HG03135 (cell line): ENCODE measurements around the gene PCYT2.

Experiments
- ATAC-seq: cut with Tn5 transposase; IDR thresholded peaks from one replicate; pipeline ENCODE4 v1.9.1; 2021; ENCODE audit warnings: mild to moderate bottlenecking, moderate library complexity; ENCODE audit not compliant: unreplicated experiment

Gene PCYT2

DNA sequence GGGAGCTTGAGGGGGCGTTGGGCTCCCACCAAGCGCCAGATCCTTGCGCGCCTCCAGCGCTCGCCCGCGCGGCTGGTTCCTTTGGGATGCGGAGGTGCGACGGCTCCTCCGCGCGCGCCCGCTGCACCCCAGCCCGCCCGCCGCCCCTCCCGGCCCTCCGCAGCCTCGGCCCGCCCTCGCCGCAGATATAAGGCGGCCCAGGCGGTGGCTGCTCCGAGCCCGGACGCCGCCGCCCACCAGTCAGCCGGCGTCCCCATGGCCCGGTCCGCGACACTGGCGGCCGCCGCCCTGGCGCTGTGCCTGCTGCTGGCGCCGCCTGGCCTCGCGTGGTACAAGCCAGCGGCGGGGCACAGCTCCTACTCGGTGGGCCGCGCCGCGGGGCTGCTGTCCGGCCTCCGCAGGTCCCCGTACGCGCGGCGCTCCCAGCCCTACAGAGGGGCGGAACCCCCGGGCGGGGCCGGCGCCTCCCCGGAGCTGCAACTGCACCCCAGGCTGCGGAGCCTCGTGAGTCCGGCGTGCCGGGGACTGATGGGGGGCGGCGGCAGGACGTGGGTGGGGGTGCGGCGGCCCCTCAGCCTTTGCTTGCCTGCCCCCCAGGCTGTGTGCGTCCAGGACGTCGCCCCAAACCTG lies 9.1 kb downstream of the PCYT2 start, which contains the start of gene NPB:
Gene NPB (plus strand): TSS at position 216 of the 630 bp plus-strand sequence. CDS start 40 bp downstream, at position 256.
- ATAC-seq = no peak

DNA sequence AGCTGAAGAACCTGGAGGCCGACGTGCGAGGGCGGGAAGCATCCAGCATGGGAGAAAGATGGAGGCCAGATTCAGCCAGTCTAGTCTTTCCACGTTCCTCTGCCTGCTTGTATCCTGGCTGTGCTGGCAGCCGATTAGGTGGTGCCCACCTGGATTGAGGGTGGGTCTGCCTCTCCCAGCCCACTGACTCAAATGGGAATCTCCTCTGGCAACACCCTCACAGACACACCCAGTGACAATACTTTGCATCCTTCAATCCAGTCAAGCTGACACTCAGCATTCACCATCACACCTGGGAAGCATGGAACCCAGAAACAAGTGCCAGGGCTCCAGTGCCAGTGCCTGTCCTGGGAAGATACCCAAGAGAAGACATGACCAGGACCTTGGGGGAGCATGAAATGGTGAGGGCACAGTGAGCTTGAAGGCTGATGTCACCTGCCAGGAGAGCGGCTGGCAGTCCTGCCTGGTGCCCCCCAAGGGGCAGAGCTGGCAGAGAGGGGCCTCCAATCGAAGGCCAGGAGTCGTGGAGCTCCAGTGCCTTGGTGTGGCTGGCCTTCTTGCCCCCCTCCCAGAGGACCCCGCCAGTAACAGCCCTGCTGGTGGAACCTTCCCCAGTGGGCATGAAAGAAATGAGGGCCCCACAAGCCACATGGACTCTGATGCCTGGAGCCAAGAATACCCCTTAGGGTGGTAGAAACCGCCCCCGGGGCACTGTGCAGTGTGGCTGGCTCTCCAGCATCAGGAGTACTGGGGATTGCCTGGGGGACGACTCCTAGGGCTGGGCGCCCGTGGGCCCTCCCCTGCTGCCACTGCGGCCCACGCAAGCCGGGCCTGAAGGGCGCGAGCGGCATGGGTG lies 9.8 kb downstream of the PCYT2 start:
- no peak for ATAC-seq

DNA sequence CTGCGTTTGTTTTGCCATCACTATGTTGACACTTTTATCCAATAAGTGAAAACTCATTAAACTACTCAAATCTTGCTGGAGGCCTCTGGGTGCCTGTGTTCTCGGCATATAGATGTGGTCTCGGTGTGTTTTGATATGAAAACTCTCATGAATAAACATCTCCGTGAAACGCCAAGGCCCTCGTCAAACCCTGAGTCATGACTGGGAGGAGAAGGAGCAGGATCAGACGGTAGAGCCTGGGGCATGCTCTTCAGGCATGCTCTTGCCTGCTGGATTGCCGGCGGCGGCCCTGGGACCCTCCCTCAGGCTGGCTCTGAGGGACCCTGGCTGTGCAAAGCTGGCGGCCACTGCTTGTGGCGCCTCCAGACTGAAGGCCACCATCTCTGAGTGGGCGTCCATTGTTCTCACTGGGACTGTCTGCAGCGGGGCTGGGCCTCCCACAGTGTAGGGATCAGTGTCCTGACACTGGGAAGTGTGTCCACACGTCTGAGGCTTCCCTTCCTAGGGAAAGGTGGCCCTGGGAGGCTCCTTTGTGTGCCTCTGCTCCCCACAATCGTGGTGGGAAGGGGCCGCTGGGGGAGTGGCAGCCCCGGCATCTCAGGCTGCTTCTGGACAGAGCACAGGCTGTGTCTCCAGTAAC lies 10.9 kb downstream of the PCYT2 start:
- no peak for ATAC-seq

DNA sequence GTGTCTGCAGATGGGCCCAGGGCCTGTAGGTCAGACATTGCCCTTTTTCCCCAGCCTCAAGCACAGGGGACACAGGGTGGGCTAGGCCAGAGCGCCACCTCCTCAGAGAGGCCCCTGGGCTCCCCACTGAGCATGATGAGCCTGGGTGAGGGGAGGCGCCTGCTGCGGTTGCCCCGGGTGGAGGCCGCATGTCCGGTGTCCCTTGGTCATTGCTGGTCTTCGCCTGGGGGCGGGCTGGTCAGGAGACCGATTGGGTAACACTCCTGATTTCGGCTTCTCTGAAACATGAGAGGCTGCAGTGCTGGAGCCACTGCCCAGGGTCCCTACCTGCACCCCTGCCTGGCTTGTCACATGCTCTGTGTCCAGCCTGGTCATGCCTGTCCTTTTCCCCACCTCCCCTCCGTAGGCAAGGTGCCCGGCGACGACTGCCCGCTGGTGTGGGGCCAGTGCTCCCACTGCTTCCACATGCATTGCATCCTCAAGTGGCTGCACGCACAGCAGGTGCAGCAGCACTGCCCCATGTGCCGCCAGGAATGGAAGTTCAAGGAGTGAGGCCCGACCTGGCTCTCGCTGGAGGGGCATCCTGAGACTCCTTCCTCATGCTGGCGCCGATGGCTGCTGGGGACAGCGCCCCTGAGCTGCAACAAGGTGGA lies 11.6 kb downstream of the PCYT2 start:
- no peak for ATAC-seq

DNA sequence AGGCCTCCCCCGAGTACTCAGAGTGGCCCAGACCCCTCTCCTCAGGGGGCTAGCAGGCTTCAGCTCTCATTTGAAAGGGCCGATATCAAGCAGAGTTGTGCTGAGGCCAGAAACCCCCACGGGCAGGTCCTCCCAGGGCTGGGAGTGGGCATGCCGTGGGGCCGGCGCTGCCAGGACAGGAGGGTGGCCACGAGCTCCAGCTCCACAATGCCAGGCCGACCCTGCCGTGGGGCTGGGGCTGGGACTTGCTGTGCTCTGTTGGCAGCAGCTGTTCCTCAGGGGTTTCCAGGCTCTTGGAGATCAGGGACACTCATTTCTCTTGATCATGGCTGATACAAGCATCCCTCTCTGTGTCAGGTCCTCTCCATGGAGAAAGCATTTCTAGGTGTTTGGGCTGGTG lies 12.3 kb downstream of the PCYT2 start:
- no peak for ATAC-seq

DNA sequence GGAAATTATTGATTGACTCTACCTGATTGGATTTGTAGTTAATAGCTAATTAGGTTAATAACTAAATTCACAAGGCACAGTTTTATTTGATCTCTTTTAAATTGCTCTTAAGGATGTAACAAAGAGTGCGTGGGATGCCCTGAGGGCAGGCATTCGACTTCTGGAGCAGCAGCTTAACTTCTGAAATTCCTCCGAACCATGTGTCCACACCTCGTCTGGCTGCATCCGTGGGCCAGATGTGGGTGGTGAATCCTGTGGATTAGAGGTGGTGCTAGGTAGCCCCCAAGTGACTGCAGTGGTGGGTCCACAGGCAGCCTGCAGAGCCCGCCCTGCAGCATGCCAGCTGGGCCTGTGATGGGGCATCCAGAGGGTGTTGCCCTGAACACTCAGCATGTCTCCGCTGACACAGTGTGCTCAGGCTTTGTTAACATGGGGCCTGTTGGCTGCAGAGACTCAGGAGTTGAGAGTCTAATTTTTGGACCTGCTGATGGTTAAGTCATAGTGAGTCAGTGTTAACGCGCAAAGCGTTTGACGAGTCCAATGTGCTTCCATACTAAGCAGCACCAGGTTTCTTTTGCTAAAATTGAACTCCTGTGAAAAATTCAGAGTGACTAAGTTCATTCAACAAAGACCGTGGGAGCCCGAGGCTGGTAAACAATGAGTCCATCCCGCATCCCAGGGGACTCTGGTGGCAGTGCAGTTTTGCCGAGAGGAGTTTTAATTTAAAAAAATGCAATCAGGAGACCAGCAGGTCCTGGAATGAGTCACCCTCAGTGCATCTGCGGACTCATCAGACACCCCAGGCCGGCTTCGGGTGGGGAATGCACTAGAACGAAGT lies 13.0 kb downstream of the PCYT2 start:
- ATAC-seq = no peak

DNA sequence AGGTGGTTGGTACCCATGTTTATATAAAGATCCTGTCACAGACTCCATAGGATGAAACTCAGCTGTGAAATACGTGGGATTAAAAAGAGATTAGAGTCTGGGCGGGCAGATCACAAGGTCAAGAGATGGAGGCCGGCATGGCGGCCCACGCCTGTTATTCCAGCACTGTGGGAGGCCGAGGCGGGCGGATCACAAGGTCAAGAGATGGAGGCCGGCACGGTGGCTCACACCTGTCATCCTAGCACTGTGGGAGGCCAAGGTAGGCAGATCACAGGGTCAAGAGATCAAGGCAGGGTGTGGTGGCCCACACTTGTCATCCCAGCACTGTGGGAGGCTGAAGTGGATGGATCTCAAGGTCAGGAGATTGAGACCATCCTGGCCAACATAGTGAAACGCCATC lies 15.8 kb downstream of the PCYT2 start:
- ATAC-seq = no peak

DNA sequence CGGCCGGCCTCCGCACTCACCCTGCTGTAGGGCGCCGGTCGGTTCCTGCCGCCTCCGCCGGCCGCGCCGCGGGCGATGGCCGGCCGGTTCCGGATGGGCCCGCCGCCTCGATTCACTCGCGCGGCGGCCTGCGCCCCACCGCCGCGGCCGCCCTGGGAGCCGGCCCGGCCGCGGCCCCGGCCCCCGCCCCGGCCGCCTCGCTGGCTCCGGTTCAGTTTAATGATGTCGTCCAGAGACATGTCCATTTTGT lies 20.0 kb downstream of the PCYT2 start:
- ATAC-seq = no peak

DNA sequence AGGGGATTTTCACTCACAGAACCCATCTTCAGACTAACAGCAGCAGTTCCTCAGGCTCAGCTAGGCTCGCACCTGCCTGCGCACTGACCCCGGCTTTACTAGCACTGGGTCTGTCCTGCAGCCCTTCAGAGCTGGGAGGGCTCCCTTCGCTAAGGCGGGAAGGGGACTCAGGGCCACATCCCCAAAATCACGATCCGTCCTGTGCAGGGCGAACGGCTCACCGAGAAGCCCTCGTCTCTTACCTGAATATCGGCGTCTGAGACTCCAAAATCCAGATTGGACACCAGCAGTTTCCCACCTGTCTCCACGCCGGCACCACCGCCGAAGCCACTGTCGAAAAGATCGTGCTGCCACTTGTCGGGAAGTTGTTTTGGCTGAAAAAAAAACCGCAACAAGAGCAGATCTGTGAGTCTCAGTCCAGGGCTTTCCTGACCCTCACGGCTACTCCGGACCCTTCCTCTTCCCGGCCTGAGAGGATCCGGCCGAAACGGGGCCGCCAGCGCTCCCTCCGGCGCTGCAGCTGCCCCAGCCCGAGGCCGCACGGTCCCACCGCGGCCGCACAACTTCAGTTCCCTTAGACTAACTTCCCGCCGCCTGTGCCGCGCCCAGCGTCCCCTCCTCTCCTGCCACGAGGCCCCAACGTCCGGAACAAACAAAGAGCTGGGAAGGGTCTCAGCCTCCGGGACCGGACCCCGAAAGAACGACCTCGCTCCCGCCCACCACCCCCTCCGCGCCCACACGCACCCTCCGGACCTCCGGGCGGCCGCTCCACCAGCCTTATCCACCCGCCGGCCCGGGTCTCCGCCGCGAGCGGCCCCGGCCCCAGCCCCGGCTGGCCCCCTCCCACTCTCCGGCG lies 20.5 kb downstream of the PCYT2 start:
- ATAC-seq = no peak

DNA sequence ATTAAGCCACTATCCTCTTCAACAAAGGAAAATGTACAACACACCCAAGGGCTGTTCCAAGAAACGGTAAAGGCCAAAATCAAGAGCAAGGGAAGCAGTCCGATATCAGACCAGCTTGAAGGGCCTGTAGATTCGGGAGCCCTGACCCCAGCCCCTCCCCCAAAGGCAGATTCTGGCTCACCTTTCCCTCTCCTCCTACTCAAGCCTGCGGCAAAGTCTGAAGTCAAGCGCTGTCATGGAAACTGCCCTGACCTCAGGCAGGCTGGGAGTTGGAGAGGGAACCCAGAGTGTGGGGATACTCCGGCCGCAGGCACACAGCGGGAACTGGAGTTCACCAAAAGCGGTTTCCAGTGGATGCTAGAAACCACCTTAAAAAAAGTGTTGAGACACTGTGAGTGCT lies 21.6 kb downstream of the PCYT2 start:
- ATAC-seq = no peak

DNA sequence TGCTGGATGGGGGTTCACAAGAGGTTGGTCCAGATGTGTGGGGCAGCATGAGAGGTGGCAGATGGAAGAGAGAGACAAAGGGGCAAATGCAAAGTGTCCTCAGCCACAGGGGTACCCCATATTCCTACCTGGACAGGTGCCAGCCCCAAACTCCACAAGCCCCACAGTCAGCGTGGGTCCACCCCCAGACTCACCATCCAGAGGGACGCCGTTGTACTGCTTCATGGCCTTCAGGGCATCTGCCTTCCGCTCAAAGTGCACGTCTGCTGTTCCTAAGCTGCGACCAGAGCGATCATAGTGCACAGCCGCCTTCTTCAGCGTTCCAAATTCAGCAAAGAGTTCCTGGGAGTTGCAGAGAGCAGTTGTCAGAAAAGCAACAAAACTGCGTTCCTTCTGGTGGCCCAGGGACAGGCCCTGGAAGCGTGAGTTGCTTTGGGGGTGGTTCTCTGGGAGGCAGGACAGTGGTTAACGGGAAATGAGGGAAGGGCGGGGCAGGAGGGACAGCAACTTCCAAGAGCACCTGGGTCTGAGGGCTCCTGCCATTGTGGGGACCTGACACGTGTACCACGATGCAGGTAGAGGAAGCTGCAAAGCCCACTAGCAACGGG lies 22.1 kb downstream of the PCYT2 start:
- ATAC-seq = no peak

DNA sequence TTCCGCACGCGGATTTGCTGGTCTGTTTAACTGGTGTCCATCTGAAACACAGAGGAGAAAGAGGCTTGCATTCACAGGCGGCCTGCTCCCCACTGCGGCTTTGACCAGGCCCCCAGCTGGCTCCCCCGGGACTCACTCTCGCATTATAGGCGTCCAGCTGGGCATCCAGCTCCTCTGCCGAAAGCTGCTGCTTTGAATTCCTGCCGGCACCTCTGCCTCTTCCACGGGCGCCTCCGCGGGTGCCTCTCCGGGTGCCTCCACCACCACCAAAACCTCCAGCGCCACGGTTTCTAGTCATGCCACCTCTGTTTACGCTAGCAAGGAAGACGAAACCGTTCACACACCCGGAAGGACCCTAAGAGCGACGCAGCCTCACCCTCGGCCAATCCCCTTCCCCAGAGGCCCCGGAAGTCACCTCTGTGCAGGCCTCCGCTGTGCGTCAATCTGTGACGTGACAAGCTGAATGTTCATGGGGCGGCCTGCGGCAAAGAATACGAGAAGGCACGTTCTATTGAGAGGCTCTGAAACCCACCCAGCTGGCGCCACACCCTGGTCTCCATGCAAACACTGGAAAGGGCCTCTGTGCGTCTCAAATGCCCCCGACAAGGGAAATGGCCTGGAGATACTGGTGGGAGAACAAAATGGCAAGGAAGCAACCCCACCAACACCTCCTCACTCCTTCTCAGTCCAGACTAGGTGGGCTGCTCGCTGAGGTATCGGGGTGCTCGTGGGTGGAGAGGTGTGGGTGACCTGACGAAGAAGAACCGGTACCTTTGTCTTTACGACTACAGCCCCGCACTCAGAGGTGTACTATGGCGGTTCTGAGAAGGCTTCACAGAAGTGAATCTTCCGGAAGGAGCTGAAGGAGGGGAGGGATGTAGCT lies 22.9 kb downstream of the PCYT2 start:
- ATAC-seq = no peak

DNA sequence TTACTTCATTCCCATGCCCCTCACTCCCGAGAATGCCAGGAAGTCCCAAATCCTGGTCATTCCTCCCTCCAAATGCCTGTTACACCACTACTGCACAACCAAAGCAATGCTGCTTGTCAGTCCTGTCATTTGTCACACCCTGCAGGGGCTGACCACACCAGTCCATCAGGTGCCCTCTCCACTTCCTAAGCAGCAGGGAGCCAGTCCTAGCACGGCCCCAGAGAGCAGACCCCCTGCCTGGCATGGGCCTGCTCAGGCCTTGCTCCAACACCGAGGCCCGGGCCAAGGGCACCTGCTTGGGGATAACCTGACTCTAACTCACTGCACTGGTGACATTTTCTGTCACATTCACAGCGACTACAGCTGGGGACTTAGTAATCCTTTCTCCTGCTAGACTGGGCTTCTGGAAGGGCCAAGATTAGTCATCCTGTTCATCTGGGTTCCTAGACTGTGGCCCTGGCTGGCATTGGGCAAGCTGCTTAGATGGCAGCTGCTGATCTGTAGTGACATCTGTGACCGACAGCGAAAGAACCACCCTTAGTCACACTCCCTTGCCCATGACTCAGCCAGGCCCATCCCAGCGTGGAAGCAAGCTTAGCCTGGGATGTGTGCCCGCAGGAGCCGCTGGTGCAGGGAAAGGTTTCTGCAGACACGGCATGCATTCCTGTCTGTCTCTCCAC lies 25.2 kb downstream of the PCYT2 start:
- no peak for ATAC-seq

DNA sequence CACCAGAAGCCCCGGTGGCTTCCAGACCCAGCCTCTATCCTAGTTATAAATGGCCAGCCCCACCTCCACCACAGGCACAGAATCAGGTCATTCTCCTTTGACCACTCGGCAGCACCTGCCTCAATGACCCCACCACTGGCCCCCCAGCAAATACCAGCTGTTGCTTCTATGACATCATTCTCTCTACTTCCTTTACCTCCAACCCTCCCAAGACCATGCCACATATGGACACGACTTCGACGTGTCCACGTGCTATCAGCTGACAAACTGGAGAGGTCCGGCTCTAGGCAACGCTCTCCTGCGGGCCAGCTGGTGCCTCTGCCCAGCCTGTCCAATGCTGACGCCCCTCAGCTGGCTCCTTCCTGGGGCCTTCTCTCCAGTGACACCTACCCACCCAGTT lies 25.7 kb downstream of the PCYT2 start:
- ATAC-seq = no peak

DNA sequence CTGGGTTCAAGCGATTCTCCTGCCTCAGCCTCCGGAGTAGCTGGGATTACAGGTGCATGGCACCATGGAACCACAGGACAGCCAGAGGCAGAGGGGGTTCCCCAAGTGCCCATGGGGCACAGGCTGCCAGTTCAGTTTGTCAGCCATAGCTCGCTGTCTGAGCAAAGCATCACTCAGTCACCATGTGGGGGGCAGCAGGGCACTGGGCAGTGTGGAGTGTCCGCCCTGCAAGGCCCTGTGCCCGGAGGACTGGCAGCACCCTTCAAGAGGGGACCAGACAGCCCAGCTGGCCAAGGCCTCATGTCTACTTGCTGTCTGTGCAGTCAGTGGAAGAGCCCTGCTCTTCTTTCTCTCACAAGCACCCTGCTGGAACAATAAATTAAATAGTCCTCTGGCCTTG lies 26.2 kb downstream of the PCYT2 start:
- ATAC-seq = no peak

DNA sequence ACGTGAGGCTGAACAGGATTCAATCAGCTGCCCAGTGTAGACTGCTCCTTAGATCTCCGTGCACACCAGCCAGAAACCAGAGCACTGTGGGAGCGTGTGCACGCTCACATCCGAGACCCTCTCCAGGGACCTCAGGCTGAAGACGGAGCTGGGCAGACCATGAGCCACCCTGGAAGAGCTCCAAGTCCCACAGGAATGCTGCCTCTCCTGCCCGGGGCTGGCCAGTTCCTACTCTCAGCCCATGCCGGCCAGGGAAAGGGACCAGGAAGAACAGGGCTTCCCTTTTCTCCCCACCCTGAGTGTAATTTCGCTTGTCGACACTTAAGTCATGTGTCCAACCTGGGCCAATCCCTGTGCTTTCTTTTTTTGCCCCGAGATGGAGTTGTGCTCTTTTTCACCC lies 26.7 kb downstream of the PCYT2 start:
- ATAC-seq = no peak

DNA sequence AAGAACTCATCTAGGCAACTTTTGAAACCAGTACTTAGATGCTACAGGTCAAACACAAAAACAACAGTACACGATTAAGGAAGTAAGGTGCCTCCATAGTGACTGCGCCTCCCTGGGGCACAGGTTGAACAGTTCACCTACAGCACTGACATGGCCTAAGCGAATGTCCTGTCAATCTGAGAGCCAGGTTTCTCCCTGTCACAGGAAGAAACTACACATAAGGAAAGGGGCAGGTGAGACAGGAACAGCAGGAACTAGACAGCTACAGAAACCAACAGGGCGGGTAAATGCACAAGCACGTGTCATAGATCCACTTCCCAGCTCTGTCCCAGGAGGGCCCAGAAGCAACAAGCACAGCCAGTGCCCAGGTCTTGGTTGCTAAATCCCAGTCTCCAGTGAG lies 32.1 kb downstream of the PCYT2 start:
- no peak for ATAC-seq

DNA sequence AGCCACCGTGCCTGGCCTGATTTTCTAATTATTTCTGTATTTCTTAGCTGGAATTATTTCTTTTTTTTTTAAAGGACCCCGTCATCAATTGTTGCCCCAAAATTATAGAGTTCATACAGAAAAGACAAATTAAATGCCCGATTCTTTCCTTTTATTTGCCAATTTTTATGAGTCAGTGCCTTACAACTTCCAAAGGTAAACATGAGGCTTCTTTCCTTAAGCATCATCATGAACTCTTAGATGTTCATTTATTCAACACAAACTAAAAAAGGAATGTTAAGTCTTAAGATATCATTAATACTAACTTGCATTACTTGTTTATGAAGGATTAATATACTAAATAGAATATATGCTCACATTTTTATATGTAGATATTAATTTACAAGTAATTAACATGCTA lies 32.9 kb downstream of the PCYT2 start:
- ATAC-seq = no peak
